GM19455 (cell line): ENCODE measurements around the gene SCFD2.

Experiments
- ATAC-seq: cut with Tn5 transposase; IDR thresholded peaks from one replicate; pipeline ENCODE4 v1.9.1; 2021; ENCODE audit not compliant: unreplicated experiment

Gene SCFD2

DNA sequence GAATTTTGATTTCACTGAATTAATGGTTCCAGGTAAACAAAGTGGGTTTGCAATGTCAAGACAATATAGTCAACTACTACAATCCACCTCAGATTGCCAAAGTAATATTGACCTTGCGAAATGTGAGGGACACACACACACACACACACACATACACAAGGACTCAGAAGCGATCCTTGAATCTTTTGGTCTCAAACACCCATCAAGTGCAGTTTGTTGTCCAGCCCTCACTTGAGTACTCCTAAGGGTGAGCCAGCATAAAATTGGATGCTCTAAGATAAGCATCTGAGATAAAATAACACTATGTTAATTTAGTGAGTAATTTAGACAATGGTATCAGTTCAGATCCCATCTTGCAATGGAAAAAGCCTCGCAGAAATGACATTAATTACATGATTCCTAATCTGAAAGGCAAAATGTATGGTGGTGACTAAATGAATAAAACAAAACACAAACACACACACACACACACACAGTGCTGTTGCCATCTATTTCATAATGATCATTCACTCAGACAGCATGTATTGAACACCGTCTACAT is 401.2 kb downstream of the SCFD2 start:
- ATAC-seq = no peak

DNA sequence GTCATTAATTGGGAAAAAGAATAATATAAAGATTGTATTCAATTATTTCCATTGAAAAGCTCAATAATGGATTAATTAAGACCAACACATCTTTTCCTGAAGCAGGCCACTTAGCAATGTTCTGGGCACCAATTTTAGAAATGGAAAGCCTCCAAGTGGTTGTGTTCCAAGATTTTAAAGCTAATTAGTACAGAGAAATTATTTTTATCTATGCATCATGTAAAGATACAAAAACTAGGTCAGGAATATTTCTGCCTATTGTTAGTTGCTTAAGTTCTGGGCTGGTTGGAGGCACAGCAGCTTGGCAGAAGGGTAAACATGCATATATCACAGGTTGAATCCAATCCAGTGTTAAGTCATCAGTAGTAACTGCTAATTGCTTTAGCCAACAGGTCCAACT is 401.9 kb downstream of the SCFD2 start:
- ATAC-seq = no peak

DNA sequence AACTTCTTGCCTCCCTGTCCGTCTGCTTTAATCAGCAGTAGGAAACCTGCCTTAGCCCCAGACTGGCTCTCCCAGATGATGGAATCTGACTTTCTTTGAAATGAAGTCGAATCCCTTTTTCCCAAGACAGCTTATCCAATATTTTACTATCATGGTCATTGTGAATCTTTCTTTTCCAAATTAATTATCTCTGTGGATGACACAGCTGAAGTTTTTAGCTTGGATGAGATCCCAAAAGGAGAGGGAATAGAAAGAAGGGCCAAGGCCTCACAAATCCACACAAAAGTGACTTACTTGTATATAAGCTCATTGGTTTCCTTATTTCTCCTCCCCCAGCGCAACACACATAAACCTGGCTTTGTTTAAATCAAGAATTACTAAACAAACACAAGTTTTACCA is 403.1 kb downstream of the SCFD2 start:
- ATAC-seq = no peak

DNA sequence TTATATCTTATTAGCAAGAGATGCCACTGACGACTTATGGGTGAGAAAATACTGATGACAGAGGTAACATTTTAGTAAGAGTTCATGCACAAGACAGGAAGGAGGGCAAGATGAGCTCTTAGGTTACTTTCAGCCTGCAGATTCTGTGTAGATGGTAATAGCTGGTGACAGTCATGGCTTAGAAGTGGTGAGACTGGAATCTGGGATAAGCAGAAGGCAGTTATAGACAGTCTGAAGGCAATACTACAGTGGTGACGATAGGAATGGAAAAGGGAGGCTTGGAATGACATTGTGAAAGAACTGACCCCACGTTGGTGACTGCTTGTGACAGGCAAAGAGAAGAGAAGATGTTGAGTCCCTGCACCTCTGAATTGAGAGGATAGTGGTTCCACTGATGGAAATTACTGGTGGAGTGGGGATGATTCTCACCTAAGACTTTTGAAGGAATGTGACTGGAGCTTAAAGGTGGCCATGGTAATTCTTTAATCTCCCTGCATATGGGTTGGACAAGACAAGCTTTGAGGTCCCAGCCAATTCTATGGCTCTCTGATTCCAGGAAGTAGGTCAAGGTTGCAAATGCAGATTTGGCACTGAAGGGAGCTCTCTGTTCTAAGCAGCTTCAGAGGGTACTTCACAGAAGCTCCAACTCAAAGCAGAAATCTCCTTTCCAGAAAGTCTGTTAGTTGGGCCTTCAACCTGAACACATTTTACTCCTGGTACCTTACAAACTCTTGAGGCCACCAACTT is 404.0 kb downstream of the SCFD2 start:
- ATAC-seq = no peak

DNA sequence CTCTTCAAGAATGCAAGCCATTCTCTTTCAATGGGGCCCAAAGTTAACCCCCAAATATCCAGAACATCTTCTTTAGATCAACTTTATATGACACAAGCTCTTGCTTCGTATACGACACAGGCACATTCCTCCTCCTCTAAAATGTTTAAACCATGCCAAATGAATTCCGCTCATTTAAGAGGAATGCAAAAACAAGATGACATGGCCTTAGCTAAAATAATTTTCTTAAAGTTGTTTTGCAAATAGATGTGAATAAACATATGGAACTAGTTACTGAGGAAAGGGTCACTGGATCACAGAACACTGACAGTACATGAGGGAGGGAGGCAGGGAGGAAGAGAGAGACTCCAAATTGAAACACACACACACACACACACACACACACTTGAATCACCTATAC is 406.3 kb downstream of the SCFD2 start:
- ATAC-seq = no peak

DNA sequence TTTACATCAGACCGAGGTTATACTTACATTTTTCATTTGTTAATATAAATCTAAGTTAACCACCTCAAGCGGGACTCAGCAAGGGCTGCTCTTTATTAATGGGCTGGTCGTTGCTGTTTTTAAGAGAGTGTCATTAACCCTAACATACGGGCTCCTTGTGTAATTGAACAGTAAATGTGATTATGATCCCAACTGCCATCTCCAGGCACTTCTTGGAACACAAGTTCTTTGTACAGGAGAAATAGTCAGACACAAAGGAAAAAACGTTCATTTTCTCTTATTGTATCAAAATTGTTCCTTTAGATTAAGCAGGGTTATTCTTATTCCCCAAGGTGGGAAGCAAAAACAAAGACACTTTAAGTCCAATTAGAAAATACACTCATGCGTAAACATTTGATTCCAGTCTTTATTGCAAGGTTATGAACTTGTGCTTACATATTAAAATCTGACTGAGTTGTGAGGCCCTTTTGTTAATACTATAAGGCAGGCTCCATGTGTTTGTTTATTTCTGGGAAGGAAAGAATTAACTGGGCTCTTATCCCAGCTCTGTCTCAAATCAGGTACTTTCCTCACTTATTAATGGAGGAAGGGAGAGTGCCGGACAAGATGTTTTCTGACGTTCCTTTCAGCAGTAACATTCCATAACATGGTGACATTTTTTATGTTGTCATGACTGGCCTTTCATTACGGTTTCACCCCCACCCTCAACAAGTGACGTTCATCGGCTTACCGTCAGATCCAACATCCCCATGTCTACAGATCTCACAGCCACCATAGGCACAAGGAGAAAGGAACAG is 407.8 kb downstream of the SCFD2 start:
- no peak for ATAC-seq

DNA sequence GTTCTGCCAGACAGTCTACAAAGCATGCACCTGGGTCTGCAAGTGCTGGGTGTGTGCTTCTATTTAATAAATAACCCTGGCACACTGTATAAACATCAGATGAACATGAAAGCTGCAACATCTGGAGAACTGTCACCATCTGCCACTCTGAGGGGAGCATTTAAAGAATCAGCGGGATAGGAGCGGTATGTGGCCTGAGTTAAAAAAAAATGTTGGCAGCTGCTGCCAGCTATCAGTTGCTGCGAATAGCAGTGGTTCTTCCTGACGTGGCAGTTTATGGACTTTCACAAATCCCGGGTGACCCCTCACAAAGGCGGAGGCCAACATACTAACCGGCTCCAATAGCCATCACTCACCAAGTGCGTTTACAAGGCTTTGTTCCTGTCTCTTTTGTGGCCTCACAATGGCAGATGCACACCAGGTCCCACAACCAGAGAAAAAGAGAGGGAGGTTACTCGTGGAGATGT is 408.6 kb downstream of the SCFD2 start:
- no peak for ATAC-seq

DNA sequence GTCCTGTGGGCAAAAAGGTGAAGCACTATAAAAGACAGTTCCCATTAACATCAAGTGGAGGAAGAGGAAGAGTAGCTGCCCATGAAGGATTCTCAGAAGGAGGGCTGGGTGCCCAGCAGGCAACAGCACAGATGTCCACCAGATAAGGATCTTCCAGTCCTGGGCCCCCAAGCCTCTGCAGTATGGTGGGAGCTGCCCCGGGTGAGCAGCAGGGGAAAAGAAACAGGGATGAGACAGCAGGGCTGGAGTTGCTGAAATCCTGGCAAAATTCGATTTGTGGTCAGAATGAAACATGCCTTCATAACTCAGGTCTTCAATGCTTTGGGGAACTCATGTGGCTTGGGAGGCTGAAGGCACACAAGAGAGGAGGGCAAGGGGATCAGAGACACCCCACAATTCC is 409.2 kb downstream of the SCFD2 start:
- ATAC-seq = no peak

DNA sequence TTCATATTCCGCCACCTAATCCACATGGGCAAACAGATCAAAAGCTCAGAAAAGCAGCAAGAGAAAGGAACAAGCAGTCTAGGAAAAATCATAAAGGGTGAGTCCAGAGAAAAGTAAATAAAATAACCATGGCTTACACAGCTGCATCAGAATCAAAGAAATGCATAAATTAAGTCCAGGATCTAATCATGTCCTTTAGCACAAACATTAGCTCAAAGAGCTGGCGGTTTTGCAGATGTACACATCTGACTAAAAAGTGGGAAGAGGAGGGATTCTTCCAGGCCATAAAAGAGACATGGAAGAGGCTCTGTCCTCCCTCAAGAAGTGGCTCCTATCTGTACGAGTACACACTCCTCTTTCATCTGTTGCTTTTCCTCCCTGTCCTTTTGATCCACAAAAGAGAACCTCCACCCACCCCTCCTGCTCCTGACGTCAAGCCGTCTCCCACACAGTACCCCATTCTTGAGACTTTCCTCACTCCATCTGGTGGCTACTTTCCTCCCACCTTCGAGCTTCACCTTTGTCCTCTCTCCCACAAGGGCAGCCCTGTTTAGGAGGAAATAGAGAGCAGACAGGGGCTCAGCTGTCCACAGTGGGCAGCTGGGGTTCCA is 411.2 kb downstream of the SCFD2 start:
- ATAC-seq = no peak

DNA sequence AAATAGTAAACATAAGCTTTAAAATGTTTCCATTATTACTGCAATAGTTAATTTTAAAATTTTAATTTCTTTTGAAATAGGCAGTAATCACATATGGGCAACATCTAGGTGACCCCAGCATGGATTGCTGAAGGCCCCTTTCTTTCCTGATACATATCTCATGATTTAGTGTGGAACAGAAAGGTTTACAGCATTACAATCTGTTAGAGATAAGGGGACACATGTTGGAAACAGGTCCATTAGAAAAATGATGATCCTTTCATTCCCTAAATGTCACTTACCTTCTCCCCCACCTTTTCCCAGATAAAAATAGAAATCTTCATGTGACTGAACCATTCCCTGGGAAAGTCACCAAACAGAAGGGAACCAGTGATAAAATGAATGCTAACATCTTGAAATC is 413.3 kb downstream of the SCFD2 start:
- ATAC-seq = no peak

DNA sequence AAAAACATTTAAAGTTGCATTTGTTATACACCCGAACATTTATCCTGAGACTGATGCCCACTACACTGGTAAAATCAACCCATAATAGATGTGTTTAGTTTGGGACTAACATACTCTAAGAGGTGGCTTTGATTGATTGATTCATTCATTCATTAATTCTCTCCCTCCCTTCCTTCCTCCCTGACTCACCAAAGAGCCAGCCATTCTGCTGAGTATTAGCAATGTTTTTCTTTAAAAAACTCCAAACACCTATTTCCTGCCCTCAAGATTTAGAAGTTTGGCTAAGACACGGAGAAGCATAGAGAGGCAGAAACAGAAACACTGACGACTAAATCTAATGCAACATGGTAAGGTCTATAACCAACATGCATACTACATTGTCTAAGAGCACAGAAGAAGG is 414.8 kb downstream of the SCFD2 start:
- ATAC-seq = no peak

DNA sequence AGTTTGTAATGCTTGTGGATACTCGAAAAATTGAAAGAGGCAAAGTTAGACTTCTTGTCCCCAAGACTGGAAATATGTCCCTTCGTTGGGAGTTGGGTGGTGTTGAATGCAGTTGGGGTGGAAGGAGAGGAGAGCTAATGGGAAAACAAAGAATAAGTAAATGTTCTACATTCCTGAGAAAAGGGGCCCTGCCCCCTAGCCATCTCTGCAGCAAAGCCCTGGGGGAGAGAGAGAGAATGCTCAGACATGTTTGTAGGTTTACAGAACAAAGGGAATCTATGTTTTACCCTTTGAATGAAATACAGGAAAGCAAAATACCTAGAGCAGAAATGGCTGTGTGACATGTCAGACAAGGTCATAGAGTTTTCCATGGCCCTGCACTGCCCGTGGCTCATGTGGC is 415.6 kb downstream of the SCFD2 start:
- ATAC-seq = no peak

DNA sequence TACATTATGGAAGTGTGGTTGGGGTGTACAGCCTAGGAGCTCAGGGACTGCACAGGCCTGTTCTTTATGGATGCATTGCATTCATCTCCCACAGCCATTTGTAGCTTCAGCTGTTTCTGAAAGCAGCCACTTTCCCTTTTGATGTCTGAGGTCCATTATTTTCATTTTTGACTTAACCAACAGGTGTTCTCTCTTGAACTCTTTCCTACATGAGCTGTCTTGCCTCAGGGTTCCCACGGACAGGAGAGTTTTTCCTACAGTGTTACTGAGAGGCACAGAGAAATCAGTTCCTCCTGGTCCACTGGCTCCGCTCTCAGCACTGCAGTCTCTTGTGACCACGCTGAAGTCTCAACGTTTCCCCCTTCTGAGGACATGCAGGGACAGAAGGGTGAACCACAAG is 416.5 kb downstream of the SCFD2 start:
- no peak for ATAC-seq

DNA sequence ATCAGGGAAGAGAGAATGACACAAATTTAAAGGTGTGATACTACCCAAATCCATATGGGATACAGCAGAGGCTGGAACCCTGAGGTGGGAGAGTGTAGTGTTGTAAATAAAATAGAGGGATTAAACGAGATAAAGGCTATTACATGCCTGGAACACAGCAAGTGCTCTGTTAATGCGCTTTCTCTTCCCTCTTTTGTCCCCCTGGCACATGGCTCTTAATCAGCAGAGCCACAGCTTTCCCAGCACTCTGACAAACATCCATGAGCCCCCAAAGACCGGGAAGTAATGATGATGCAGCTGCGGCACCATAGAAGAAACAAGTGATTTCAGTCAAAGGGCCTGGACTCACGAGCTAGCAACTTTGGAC is 417.8 kb downstream of the SCFD2 start:
- ATAC-seq = no peak

DNA sequence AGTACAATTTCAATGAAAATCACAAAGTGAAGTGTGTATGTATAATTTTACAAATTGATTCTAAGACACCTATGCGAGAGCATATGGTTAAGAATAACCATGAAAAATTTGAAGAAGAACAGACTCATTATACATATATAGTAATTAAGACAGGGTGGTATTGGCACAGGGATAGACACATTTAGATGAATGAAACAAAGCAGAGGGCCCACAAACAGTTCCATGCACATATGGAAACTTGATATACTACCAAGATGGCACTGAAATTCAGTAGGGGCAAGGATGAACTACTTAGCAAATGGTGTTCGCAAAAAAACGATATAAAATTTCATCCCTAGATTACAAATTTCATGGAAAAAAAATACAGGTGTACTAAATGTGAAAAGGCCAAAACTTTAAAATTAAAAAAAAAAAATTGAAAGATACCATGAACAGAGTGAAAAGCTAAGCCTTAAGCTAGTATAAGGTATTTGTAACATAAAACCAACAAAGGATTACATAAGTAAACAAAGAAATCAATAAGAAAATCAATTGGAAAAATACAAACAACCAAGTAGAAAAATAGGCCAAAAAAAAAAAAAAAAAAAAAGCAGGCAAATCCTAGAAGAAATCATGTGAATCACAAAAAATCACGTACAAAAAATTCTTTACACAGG is 418.3 kb downstream of the SCFD2 start:
- ATAC-seq = no peak

DNA sequence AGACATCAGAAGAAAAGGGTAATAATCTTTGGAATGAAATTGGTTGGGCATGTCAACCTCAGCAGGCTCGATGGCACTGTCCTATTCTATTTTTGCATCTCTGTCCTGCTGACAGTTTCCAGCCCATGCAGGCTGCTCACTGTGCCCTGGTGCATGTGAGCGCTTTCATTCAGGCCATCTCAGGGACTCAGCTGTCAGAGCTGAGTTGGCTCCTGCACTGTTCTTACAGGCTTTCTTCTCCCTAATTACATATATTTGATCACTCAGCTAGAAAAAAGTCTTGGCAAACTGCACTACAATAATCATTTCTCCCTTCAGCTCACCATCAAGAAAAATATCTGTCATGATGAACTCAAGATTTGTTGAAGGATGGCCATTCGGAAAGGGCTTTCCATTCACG is 419.0 kb downstream of the SCFD2 start:
- no peak for ATAC-seq

DNA sequence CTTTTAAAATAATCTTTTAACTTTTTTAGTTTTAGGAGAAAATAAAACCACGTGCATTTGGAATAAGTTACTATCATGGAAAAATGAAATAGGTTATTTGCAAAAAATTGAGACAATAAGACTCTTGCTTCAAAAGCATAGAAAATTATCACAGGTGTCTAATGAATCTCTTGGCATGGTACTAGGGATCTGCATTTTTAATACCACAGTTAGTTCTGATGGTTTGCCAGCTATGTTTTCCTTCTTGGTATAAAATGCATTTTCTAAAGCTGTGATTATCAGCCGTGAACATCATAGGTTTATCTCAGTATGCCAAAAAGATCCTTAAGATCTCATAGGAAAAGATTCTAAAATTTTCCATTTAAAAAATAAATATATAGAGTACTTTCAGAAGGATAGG is 419.9 kb downstream of the SCFD2 start:
- no peak for ATAC-seq

DNA sequence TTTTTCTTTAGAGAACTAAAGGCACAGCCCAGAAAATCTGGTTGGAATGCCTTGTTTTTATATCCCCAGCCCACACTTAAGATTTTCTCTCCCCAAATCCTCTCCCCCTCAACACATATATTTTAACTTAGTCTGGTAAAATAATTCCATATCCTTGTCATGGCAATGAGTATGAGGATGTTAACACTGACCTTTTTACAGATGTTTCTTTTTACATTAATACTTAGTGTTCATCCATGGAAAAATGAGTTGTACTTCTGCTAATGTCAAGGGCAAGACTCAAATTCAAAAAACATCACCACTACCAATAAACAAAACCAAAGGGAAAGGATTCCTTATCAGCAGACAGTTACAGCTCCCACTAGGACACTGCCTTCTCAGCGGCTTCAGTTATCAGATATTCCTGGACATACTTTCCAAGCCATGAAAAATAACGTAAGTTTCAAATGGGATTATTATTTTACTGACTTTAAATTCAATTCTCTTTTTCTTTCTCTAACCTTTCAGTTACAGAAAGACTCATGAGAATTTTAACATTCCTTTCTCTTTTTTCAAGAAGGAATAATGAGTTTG is 420.4 kb downstream of the SCFD2 start:
- no peak for ATAC-seq

DNA sequence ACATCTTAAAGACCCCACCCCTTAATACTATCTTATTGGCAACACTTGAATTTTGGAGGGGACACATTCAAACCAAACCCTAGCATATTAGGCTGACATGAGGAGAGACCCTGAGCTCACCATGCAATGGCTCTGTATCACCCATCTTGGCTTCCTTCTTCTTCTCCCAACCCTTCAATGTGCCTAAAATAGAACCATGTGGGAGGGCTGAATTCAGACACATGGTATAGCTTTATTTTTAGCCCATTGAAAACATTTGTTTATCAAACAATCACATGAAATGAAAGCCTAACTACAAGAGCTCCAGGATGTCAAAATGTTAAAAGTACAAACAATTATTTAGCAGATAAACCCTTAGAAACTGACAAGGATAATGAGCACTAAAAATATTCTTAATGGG is 422.2 kb downstream of the SCFD2 start:
- ATAC-seq = no peak

DNA sequence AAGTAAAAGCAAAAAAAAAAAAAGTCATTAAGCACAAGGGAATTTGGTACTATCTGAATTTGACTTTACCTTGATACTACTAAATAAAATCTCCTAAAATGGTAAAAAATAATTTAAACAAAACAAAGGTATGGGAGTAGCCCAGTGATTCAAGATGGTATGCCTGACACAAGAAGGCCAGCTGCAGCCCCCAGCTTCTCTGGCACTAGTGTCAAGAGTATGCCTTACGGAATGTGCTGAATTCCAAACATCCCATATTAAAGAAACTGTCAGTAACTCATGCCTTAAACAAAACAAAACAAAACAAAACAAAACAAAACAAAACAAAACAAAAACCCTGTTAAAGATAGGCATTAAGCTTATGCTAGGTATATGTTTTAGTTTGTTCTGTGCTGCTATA is 422.9 kb downstream of the SCFD2 start:
- ATAC-seq = no peak

DNA sequence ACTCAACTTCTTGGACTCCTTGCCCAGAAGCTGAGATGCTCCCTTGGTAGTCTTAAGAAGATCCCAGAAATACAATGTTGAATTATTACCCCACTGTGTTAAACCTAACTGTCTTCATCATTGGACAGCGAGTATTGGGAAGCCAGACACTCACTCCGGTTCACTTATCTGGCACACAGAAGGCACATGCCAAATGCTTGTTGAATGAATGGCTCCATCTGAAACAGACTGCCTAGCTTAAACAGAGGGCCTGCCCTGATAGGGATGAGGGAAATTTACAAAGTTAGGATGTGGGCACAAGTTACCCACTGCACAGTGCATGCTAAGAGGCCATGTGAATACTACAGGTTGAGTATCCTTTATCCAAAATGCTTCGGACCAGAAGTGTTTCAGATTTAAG is 424.4 kb downstream of the SCFD2 start:
- no peak for ATAC-seq
